Liver (tissue), 3 donors: ENCODE data around the gene SYNPO.

ENCODE experiments used
- CTCF ChIP-seq: fragments of 150-350 bp; IDR thresholded peaks from 2 replicates; pipeline ENCODE4 v1.5.1; 2017; ENCODE audit warnings: improper control_type of control experiment, low read depth, low read length; ENCODE audit not compliant: missing input control
- EGR1 ChIP-seq, 2 donors: IDR thresholded peaks; 2 replicates each; pipeline ENCODE4 v1.6.1; 2016 to 2018; ENCODE audit warnings: antibody characterized with exemption in 2 of 2, low read depth in 2 of 2
- FOXA1 ChIP-seq: IDR thresholded peaks from 2 replicates; pipeline ENCODE4 v1.6.1; 2016; ENCODE audit warnings: antibody characterized with exemption
- GABPA ChIP-seq, 2 donors: IDR thresholded peaks in 1 of 2; conservative IDR thresholded peaks in 1 of 2; 2 replicates each; pipeline ENCODE4 v1.6.1; 2016; ENCODE audit warnings: antibody characterized with exemption in 2 of 2, mild to moderate bottlenecking in 1 of 2, moderate library complexity in 1 of 2
- HNF4A ChIP-seq, 2 donors: conservative IDR thresholded peaks; 2 replicates each; pipeline ENCODE4 v1.6.1; 2016; ENCODE audit warnings: antibody characterized with exemption in 2 of 2, mild to moderate bottlenecking in 2 of 2
- JUND ChIP-seq, 2 donors: IDR thresholded peaks; 2 replicates each; pipeline ENCODE4 v1.6.1; 2016; ENCODE audit warnings: antibody characterized with exemption in 2 of 2
- RAD21 ChIP-seq, 2 donors: IDR thresholded peaks; 2 replicates each; pipeline ENCODE4 v1.6.1; 2016; ENCODE audit warnings: antibody characterized with exemption in 2 of 2, mild to moderate bottlenecking in 2 of 2
- RXRA ChIP-seq, 2 donors: IDR thresholded peaks; 2 replicates each; pipeline ENCODE4 v1.6.1; 2017 to 2018; ENCODE audit warnings: antibody characterized with exemption in 2 of 2, mild to moderate bottlenecking in 1 of 2
- SP1 ChIP-seq: IDR thresholded peaks from 2 replicates; pipeline ENCODE4 v1.6.1; 2018; ENCODE audit warnings: antibody characterized with exemption, mild to moderate bottlenecking
- TAF1 ChIP-seq: conservative IDR thresholded peaks from 2 replicates; pipeline ENCODE4 v1.6.1; 2016; ENCODE audit warnings: antibody characterized with exemption, mild to moderate bottlenecking
- YY1 ChIP-seq: IDR thresholded peaks from 2 replicates; pipeline ENCODE4 v1.6.1; 2016; ENCODE audit warnings: antibody characterized with exemption, mild to moderate bottlenecking
- TF ChIP-seq, protein P1 (sequence below): IDR thresholded peaks from 2 replicates; pipeline ENCODE4 v1.6.1; 2016; ENCODE audit warnings: antibody characterized with exemption, mild to moderate bottlenecking
- TF ChIP-seq, protein P2 (sequence below): IDR thresholded peaks from 2 replicates; pipeline ENCODE4 v1.6.1; 2016; ENCODE audit warnings: antibody characterized with exemption
- donor health status: healthy.
- donor health status: healthy.

GRCh38 chr5:150611026-150611425 is 29.4 kb upstream of the SYNPO start:
- TF ChIP-seq CTCF, result no peak
- TF ChIP-seq, protein P1, sequence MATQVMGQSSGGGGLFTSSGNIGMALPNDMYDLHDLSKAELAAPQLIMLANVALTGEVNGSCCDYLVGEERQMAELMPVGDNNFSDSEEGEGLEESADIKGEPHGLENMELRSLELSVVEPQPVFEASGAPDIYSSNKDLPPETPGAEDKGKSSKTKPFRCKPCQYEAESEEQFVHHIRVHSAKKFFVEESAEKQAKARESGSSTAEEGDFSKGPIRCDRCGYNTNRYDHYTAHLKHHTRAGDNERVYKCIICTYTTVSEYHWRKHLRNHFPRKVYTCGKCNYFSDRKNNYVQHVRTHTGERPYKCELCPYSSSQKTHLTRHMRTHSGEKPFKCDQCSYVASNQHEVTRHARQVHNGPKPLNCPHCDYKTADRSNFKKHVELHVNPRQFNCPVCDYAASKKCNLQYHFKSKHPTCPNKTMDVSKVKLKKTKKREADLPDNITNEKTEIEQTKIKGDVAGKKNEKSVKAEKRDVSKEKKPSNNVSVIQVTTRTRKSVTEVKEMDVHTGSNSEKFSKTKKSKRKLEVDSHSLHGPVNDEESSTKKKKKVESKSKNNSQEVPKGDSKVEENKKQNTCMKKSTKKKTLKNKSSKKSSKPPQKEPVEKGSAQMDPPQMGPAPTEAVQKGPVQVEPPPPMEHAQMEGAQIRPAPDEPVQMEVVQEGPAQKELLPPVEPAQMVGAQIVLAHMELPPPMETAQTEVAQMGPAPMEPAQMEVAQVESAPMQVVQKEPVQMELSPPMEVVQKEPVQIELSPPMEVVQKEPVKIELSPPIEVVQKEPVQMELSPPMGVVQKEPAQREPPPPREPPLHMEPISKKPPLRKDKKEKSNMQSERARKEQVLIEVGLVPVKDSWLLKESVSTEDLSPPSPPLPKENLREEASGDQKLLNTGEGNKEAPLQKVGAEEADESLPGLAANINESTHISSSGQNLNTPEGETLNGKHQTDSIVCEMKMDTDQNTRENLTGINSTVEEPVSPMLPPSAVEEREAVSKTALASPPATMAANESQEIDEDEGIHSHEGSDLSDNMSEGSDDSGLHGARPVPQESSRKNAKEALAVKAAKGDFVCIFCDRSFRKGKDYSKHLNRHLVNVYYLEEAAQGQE, result no peak
- TF ChIP-seq, protein P2, sequence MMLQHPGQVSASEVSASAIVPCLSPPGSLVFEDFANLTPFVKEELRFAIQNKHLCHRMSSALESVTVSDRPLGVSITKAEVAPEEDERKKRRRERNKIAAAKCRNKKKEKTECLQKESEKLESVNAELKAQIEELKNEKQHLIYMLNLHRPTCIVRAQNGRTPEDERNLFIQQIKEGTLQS, result no peak
- peak in 1 of 2 donors; percentile 14 for TF ChIP-seq RAD21 (IDR thresholded peaks at IDR 0.05)
- TF ChIP-seq TAF1, result no peak
- peak; percentile 35 for TF ChIP-seq SP1
- peak; percentile 29 for TF ChIP-seq YY1
- peak in 1 of 2 donors; percentile 44 for TF ChIP-seq JUND (IDR thresholded peaks at IDR 0.05)
- TF ChIP-seq RXRA (IDR thresholded peaks at IDR 0.05), result peak in 1 of 2 donors; percentile 79
- peak; percentile 60 for TF ChIP-seq FOXA1
- TF ChIP-seq HNF4A (conservative IDR thresholded peaks at IDR 0.05), result peak in 1 of 2 donors; percentile 61
- TF ChIP-seq EGR1 (IDR thresholded peaks at IDR 0.05; ENCODE audit: low read depth in 2 of 2), result peak in 1 of 2 donors; percentile 66
- no peak for TF ChIP-seq GABPA (IDR thresholded peaks at IDR 0.05 in 1 of 2, conservative IDR thresholded peaks at IDR 0.05 in 1 of 2)
